Measurements from ENCODE around the gene MVK.

DNA sequence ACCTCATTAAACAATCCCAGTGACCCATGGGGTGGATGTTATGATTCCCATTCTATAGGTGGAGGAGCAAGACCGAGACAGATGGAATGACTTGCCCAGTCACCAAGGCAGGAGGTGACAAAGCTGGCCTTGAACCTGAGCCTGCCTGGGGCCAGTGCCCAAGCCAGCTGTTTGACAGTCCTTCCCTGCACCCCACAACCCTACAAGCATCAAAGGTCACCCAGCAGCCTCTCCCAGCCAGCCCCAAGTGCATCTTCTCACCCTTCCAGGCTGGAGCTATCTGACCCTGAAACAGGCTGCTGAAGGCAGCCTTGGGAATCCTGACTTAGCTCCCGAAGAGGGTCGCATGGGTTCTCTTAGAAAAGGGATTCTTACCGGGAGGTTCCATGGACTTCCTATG is 20.6 kb upstream of the MVK start:
- no peak for TF ChIP-seq CTCF (IDR thresholded peaks at IDR 0.05)
- no peak for TF ChIP-seq EP300 (IDR thresholded peaks at IDR 0.05)

Measured in tibial nerve (tissue), 4 donors.